ENCODE results near the gene GLRA1. TPM values are rescaled to one million over a fixed set of nuclear protein-coding genes. Genes with fewer than 3 reads are reported as not detected.

Gene GLRA1
- total and polyA plus RNA-seq, 2 donors from 2014 or later: not detected

DNA sequence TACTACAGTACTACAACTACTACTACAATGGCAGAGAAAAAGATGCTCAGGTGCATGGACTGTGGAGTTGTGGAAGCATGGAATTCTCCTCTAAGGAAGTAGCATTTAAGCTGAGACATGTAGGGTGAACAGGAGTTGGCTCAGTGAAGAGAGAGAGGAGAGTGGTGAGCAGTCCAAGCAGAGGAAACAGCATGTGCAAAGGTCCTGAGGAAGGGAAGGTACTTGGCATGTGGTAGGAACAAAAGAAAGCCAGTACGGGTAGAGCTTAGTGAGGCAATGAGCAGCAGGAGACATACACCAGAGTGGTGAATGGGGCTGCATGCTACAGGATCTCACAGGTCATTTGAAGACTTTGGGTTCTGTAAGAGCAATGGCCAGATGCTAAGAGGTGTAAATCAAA, 41.4 kb upstream of the GLRA1 start:
- H3K4me3 ChIP-seq (ENCODE audit: low read length in 3 of 3): no peak overlapping the region
- no peak overlapping the region for H3K27ac ChIP-seq (ENCODE audit: low read depth in 2 of 2, low read length in 2 of 2)
- H3K36me3 ChIP-seq (ENCODE audit: control insufficient read depth in 2 of 3, insufficient read depth in 3 of 3, low read length in 3 of 3): no peaks in the 10 kb centered on the region
- no peaks in the 10 kb centered on the region for H3K9me3 ChIP-seq (ENCODE audit: control insufficient read depth in 2 of 3, insufficient read depth in 1 of 3, low read length in 3 of 3)
- no peak for DNase-seq
- H3K9ac ChIP-seq (ENCODE audit: low read length in 3 of 3): no peak overlapping the region
- TF ChIP-seq CTCF (IDR thresholded peaks at IDR 0.05; ENCODE audit: borderline replicate concordance, extremely low read depth, insufficient read depth): no peak
- H3K4me1 ChIP-seq (ENCODE audit: control insufficient read depth in 2 of 3, insufficient read depth in 2 of 3, low read depth in 1 of 3, low read length in 3 of 3): no peaks in the 10 kb centered on the region
- intact Hi-C loops (cut with DNase I): no loop called here
- H3K27me3 ChIP-seq (ENCODE audit: control insufficient read depth, insufficient read depth, low read length): no peaks in the 10 kb centered on the region
- FAIRE-seq: no peak

- no peak for TF ChIP-seq CTCF (IDR thresholded peaks at IDR 0.05; ENCODE audit: borderline replicate concordance, extremely low read depth, insufficient read depth)
- Histone ChIP-seq H3K9me3 (ENCODE audit: control insufficient read depth in 2 of 3, insufficient read depth in 1 of 3, low read length in 3 of 3) (no peaks in the 10 kb centered on the region), H3K27ac (ENCODE audit: low read depth in 2 of 2, low read length in 2 of 2) (no peak overlapping the region), H3K36me3 (ENCODE audit: control insufficient read depth in 2 of 3, insufficient read depth in 3 of 3, low read length in 3 of 3) (no peaks in the 10 kb centered on the region), H3K4me3 (ENCODE audit: low read length in 3 of 3) (no peak overlapping the region), H3K27me3 (ENCODE audit: control insufficient read depth, insufficient read depth, low read length) (no peaks in the 10 kb centered on the region), H3K4me1 (ENCODE audit: control insufficient read depth in 2 of 3, insufficient read depth in 2 of 3, low read depth in 1 of 3, low read length in 3 of 3) (no peaks in the 10 kb centered on the region), H3K9ac (ENCODE audit: low read length in 3 of 3) (no peak overlapping the region)
- intact Hi-C loops (cut with DNase I): no loop called here
- DNase-seq (no peak), FAIRE-seq (no peak)
Measured at GRCh38 chr5:151964471-151964870, 39.8 kb upstream of the GLRA1 start.

- H3K9ac ChIP-seq (ENCODE audit: low read length in 3 of 3): no peak overlapping the region
- FAIRE-seq (no peak), DNase-seq (no peak)
- TF ChIP-seq CTCF (IDR thresholded peaks at IDR 0.05; ENCODE audit: borderline replicate concordance, extremely low read depth, insufficient read depth): no peak
- intact Hi-C loops (cut with DNase I): no loop called here
- H3K9me3 ChIP-seq (ENCODE audit: control insufficient read depth in 2 of 3, insufficient read depth in 1 of 3, low read length in 3 of 3): no peaks in the 10 kb centered on the region
- H3K36me3 ChIP-seq (ENCODE audit: control insufficient read depth in 2 of 3, insufficient read depth in 3 of 3, low read length in 3 of 3): no peaks in the 10 kb centered on the region
- no peak overlapping the region for H3K27ac ChIP-seq (ENCODE audit: low read depth in 2 of 2, low read length in 2 of 2)
- H3K4me1 ChIP-seq (ENCODE audit: control insufficient read depth in 2 of 3, insufficient read depth in 2 of 3, low read depth in 1 of 3, low read length in 3 of 3): no peaks in the 10 kb centered on the region
- no peaks in the 10 kb centered on the region for H3K27me3 ChIP-seq (ENCODE audit: control insufficient read depth, insufficient read depth, low read length)
- no peak overlapping the region for H3K4me3 ChIP-seq (ENCODE audit: low read length in 3 of 3)
Measured at GRCh38 chr5:151961557-151961956, 36.9 kb upstream of the GLRA1 start.

- H3K36me3 ChIP-seq (ENCODE audit: control insufficient read depth in 2 of 3, insufficient read depth in 3 of 3, low read length in 3 of 3): no peaks in the 10 kb centered on the region
- DNase-seq (no peak), FAIRE-seq (no peak)
- H3K4me3 ChIP-seq (ENCODE audit: low read length in 3 of 3): no peak overlapping the region
- H3K27ac ChIP-seq (ENCODE audit: low read depth in 2 of 2, low read length in 2 of 2): no peak overlapping the region
- H3K9me3 ChIP-seq (ENCODE audit: control insufficient read depth in 2 of 3, insufficient read depth in 1 of 3, low read length in 3 of 3): no peaks in the 10 kb centered on the region
- no peak overlapping the region for H3K9ac ChIP-seq (ENCODE audit: low read length in 3 of 3)
- no peaks in the 10 kb centered on the region for H3K27me3 ChIP-seq (ENCODE audit: control insufficient read depth, insufficient read depth, low read length)
- TF ChIP-seq CTCF (IDR thresholded peaks at IDR 0.05; ENCODE audit: borderline replicate concordance, extremely low read depth, insufficient read depth): no peak
- intact Hi-C loops (cut with DNase I): no loop called here
- no peaks in the 10 kb centered on the region for H3K4me1 ChIP-seq (ENCODE audit: control insufficient read depth in 2 of 3, insufficient read depth in 2 of 3, low read depth in 1 of 3, low read length in 3 of 3)
Measured at GRCh38 chr5:151958111-151958510, 33.5 kb upstream of the GLRA1 start.
